ENCODE data around the gene OLAH.

DNA sequence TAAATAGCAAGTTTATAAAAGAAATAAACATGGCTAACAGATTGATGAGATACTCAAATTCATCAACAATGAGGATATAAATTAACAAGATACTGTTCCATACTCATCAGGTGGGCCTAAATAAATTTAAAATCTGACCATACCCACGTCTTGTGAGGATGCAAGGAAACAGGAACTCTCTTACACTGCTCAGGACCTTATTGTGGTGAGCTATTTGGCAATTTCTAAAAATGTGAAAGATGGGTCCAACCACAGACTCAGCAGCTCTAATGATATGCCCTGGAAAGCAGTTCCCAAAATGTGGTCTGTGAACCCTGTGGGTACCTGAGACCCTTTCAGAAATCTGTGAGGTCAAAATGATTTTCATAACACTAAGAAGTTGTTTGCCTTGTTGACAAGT, 74.9 kb downstream of the OLAH start:
- no peak for TF ChIP-seq POLR2AphosphoS5 (IDR thresholded peaks at IDR 0.05; ENCODE audit: borderline replicate concordance, low read depth, low read length)
- no peak for TF ChIP-seq EZH2 (IDR thresholded peaks at IDR 0.05)

All from SK-N-MC (cell line).